Upper lobe of left lung (tissue), 6 donors: ENCODE measurements around the gene FOXD2. TPM values are rescaled to one million over a fixed set of nuclear protein-coding genes. Genes with fewer than 3 reads are reported as not detected.

Experiments used
- ATAC-seq, 2 donors: fragments of 200-7000 bp; cut with Tn5 transposase; one replicate each; pipeline ENCODE4 v1.9.1; 2022; ENCODE audit warnings: mild to moderate bottlenecking in 2 of 2, moderate library complexity in 2 of 2; ENCODE audit not compliant: low FRiP score in 2 of 2
- DNase-seq, 2 donors: peaks; one replicate each; pipeline ENCODE4 v3.0.0-alpha.2; 2019 to 2020
- H3K27ac ChIP-seq, 4 donors: fragments of 200-600 bp; sonication (generic); one replicate each; pipeline ENCODE4 v1.5.1; 2016 to 2019
- H3K27me3 ChIP-seq, 4 donors: fragments of 200-600 bp; sonication (generic); one replicate each; pipeline ENCODE4 v1.5.1; 2017 to 2019
- H3K36me3 ChIP-seq, 4 donors: fragments of 200-600 bp; sonication (generic); one replicate each; pipeline ENCODE4 v1.5.1; 2016 to 2019
- H3K4me1 ChIP-seq, 4 donors: fragments of 200-600 bp; sonication (generic); one replicate each; pipeline ENCODE4 v1.5.1; 2018 to 2019
- H3K4me3 ChIP-seq, 4 donors: fragments of 200-600 bp; sonication (generic); one replicate each; pipeline ENCODE4 v1.5.1; 2017 to 2019; ENCODE audit warnings: mild to moderate bottlenecking in 2 of 4, moderate library complexity in 1 of 4
- H3K9me3 ChIP-seq, 4 donors: fragments of 200-600 bp; sonication (generic); one replicate each; pipeline ENCODE4 v1.5.1; 2018 to 2019
- CTCF ChIP-seq, 6 experiments: fragments of 450-650 bp in 4 of 6; fragments of 200-600 bp in 2 of 6; sonication (generic) in 2 of 6; IDR thresholded peaks; one replicate each; pipeline ENCODE4 v1.5.1; 2016 to 2019; ENCODE audit warnings: antibody characterized with exemption in 6 of 6
- EP300 ChIP-seq, 4 donors: sonication (generic); formaldehyde crosslinking; IDR thresholded peaks; one replicate each; pipeline ENCODE4 v1.5.1; 2017; ENCODE audit warnings: antibody characterized with exemption in 4 of 4, control low read depth in 2 of 4
- POLR2A ChIP-seq, 4 donors: fragments of 450-650 bp; IDR thresholded peaks; one replicate each; pipeline ENCODE4 v1.5.1; 2016 to 2017; ENCODE audit warnings: antibody characterized with exemption in 4 of 4, mild to moderate bottlenecking in 2 of 4
- POLR2AphosphoS5 ChIP-seq, 2 donors: sonication (generic); formaldehyde crosslinking; IDR thresholded peaks; one replicate each; pipeline ENCODE4 v1.5.1; 2017; ENCODE audit warnings: antibody characterized with exemption in 2 of 2
- WGBS, 2 donors: methylation state at CpG; one replicate each; pipeline ENCODE4 v1.1.5; 2017 to 2018; 5-methylcytosine and 5-hydroxymethylcytosine counted together
- total RNA-seq, 6 donors: library from RNA; depleted of rRNA in 4 of 6; stranded (reverse); fragments of >200 nt in 4 of 6; gene quantifications; one replicate each; pipeline versions ENCODE4 v1.1.0 to v1.2.1, GENCODE V29; 2016 to 2021
- donor health status: DM: no; HTN: no; CAD: no; lungs with moderate emphysema.
- donor health status: DM: no; HTN: yes; CAD: no; lungs with severe emphysema.

The FOXD2 gene
- total RNA-seq, 6 donors from 2014 or later: under 0.01 to 0.69 (median 0.40) TPM

GRCh38 chr1:47395433-47395832, 42.4 kb upstream of the FOXD2 start:
- WGBS, 2 donors: 89 to 94% methylated on average over 3 of the region's 3 CpGs
- DNase-seq (no peak), ATAC-seq (no peak)
- Histone ChIP-seq H3K4me3 (no peak overlapping the region), H3K36me3 (no peaks in the 10 kb centered on the region), H3K9me3 (no peaks in the 10 kb centered on the region), H3K27ac (no peak overlapping the region), H3K27me3 (no peaks in the 10 kb centered on the region), H3K4me1 (no peaks in the 10 kb centered on the region)
- TF ChIP-seq POLR2AphosphoS5 (IDR thresholded peaks at IDR 0.05): no peak
- TF ChIP-seq POLR2A (IDR thresholded peaks at IDR 0.05): no peak
- TF ChIP-seq EP300 (IDR thresholded peaks at IDR 0.05): no peak
- no peak for TF ChIP-seq CTCF (IDR thresholded peaks at IDR 0.05)

GRCh38 chr1:47396671-47397196, 41.1 kb upstream of the FOXD2 start:
- TF ChIP-seq POLR2AphosphoS5 (IDR thresholded peaks at IDR 0.05): no peak
- TF ChIP-seq EP300 (IDR thresholded peaks at IDR 0.05): no peak
- TF ChIP-seq POLR2A (IDR thresholded peaks at IDR 0.05): no peak
- no peak for TF ChIP-seq CTCF (IDR thresholded peaks at IDR 0.05)
- Histone ChIP-seq H3K27me3 (no peaks in the 10 kb centered on the region), H3K27ac (no peak overlapping the region), H3K4me3 (no peak overlapping the region), H3K36me3 (no peaks in the 10 kb centered on the region), H3K4me1 (no peaks in the 10 kb centered on the region), H3K9me3 (no peaks in the 10 kb centered on the region)
- DNase-seq: no peak
- ATAC-seq: no peak
- 83 to 97% methylated on average over 3 to 6 of the region's 6 CpGs for WGBS, 2 donors

GRCh38 chr1:47399138-47399845, 38.6 kb upstream of the FOXD2 start:
- no peak for DNase-seq
- TF ChIP-seq POLR2A (IDR thresholded peaks at IDR 0.05) (no peak), CTCF (IDR thresholded peaks at IDR 0.05) (no peak), EP300 (IDR thresholded peaks at IDR 0.05) (no peak), POLR2AphosphoS5 (IDR thresholded peaks at IDR 0.05) (no peak)
- 81% methylated on average over 4 of the region's 4 CpGs for WGBS, 2 donors
- H3K27ac ChIP-seq: no peak overlapping the region
- H3K4me1 ChIP-seq: no peaks in the 10 kb centered on the region
- H3K9me3 ChIP-seq: no peaks in the 10 kb centered on the region
- no peaks in the 10 kb centered on the region for H3K36me3 ChIP-seq
- H3K4me3 ChIP-seq: no peak overlapping the region
- ATAC-seq: no peak
- H3K27me3 ChIP-seq: no peaks in the 10 kb centered on the region

- ATAC-seq (no peak), DNase-seq (no peak)
- WGBS, 2 donors: 93 to 98% methylated on average over 4 of the region's 4 CpGs
- H3K36me3 ChIP-seq: no peaks in the 10 kb centered on the region
- H3K4me1 ChIP-seq: no peaks in the 10 kb centered on the region
- H3K4me3 ChIP-seq: no peak overlapping the region
- H3K27ac ChIP-seq: no peak overlapping the region
- no peaks in the 10 kb centered on the region for H3K9me3 ChIP-seq
- TF ChIP-seq EP300 (IDR thresholded peaks at IDR 0.05) (no peak), POLR2AphosphoS5 (IDR thresholded peaks at IDR 0.05) (no peak), CTCF (IDR thresholded peaks at IDR 0.05) (no peak), POLR2A (IDR thresholded peaks at IDR 0.05) (no peak)
- no peaks in the 10 kb centered on the region for H3K27me3 ChIP-seq
Observed at GRCh38 chr1:47399846-47400155, 38.0 kb upstream of the FOXD2 start.

- H3K27ac ChIP-seq: no peak overlapping the region
- no peaks in the 10 kb centered on the region for H3K4me1 ChIP-seq
- H3K27me3 ChIP-seq: no peaks in the 10 kb centered on the region
- ATAC-seq: no peak
- no peak overlapping the region for H3K4me3 ChIP-seq
- H3K9me3 ChIP-seq: no peaks in the 10 kb centered on the region
- no peak for DNase-seq
- 61 to 70% methylated on average over 4 of the region's 4 CpGs for WGBS, 2 donors
- TF ChIP-seq EP300 (IDR thresholded peaks at IDR 0.05) (no peak), CTCF (IDR thresholded peaks at IDR 0.05) (no peak), POLR2AphosphoS5 (IDR thresholded peaks at IDR 0.05) (no peak), POLR2A (IDR thresholded peaks at IDR 0.05) (no peak)
- H3K36me3 ChIP-seq: no peaks in the 10 kb centered on the region
Observed at GRCh38 chr1:47401761-47402160, 36.1 kb upstream of the FOXD2 start.
